MM.1S (cell line): ENCODE results near the gene KLF14.

Experiments used
- DNase-seq: peaks from one replicate; pipeline ENCODE4 v3.0.0-alpha.2; 2015
- H2AFZ ChIP-seq: fragments of 300-600 bp; sonication (generic); 2 replicates; pipeline ENCODE4 v1.6.0; 2016; ENCODE audit warnings: antibody characterized with exemption, low read length
- H3F3A ChIP-seq: fragments of 300-600 bp; sonication (generic); 2 replicates; pipeline ENCODE4 v1.6.1; 2016; ENCODE audit warnings: mild to moderate bottlenecking, antibody characterized with exemption, low read length, moderate library complexity, mixed read lengths; ENCODE audit not compliant: insufficient read depth
- H3K27ac ChIP-seq: fragments of 300-600 bp; sonication (generic); 2 replicates; pipeline ENCODE4 v1.5.1; 2016; ENCODE audit warnings: mild to moderate bottlenecking, low read length
- H3K27me3 ChIP-seq: fragments of 300-600 bp; sonication (generic); replicated peaks from 2 replicates; pipeline ENCODE4 v1.6.0; 2016; ENCODE audit warnings: low read length; ENCODE audit not compliant: insufficient read depth
- H3K36me3 ChIP-seq: fragments of 300-600 bp; sonication (generic); replicated peaks from 2 replicates; pipeline ENCODE4 v1.6.1; 2016; ENCODE audit warnings: mild to moderate bottlenecking, low read length, mixed read lengths; ENCODE audit not compliant: insufficient read depth
- H3K4me1 ChIP-seq: fragments of 300-600 bp; sonication (generic); 2 replicates; pipeline ENCODE4 v1.6.1; 2016; ENCODE audit warnings: low read length, mixed read lengths
- H3K4me2 ChIP-seq: fragments of 300-600 bp; sonication (generic); 2 replicates; pipeline ENCODE4 v1.6.0; 2016; ENCODE audit warnings: low read depth, low read length
- H3K4me3 ChIP-seq: fragments of 300-600 bp; sonication (generic); 2 replicates; pipeline ENCODE4 v1.5.1; 2016; ENCODE audit warnings: low read length, mixed read lengths
- H3K79me2 ChIP-seq: fragments of 300-600 bp; sonication (generic); 2 replicates; pipeline ENCODE4 v1.6.1; 2016; ENCODE audit warnings: mixed run types, low read length, mixed read lengths
- H3K9ac ChIP-seq: fragments of 300-600 bp; sonication (generic); 2 replicates; pipeline ENCODE4 v1.6.1; 2016; ENCODE audit warnings: low read length, mixed read lengths
- H3K9me2 ChIP-seq: fragments of 300-600 bp; sonication (generic); replicated peaks from 2 replicates; pipeline ENCODE4 v1.6.1; 2016; ENCODE audit warnings: mild to moderate bottlenecking, low read length, mixed read lengths; ENCODE audit not compliant: insufficient read depth
- H3K9me3 ChIP-seq: fragments of 300-600 bp; sonication (generic); replicated peaks from 2 replicates; pipeline ENCODE4 v1.6.1; 2016; ENCODE audit warnings: mild to moderate bottlenecking, low read length, mixed read lengths; ENCODE audit not compliant: insufficient read depth
- H4K20me1 ChIP-seq: fragments of 300-600 bp; sonication (generic); 2 replicates; pipeline ENCODE4 v1.6.1; 2016; ENCODE audit warnings: mild to moderate bottlenecking, low read length, moderate library complexity, mixed read lengths; ENCODE audit not compliant: insufficient read depth
- CTCF ChIP-seq: fragments of 300-600 bp; sonication (generic); IDR thresholded peaks from 2 replicates; pipeline ENCODE4 v1.5.1; 2016; ENCODE audit warnings: antibody characterized with exemption, low read length, mixed read lengths
- EZH2 ChIP-seq: fragments of 300-600 bp; sonication (generic); optimal IDR thresholded peaks from 2 replicates; pipeline ENCODE3; 2017; ENCODE audit warnings: low read depth, mild to moderate bottlenecking, antibody characterized with exemption, low read length, mixed read lengths
- EZH2phosphoT487 ChIP-seq: fragments of 300-600 bp; sonication (generic); IDR thresholded peaks from 2 replicates; pipeline ENCODE4 v1.6.1; 2018; ENCODE audit warnings: antibody characterized with exemption, low read length

The KLF14 gene

GRCh38 chr7:130708766-130709165 is 25.2 kb downstream of the KLF14 start:
- Histone ChIP-seq H3K27ac (no peak overlapping the region), H3K9ac (no peak overlapping the region), H3K79me2 (no peaks in the 10 kb centered on the region), H2AFZ (no peak overlapping the region), H3K9me3 (no peaks in the 10 kb centered on the region), H3K4me2 (no peak overlapping the region), H3K4me3 (no peak overlapping the region), H3K36me3 (no peaks in the 10 kb centered on the region), H3K27me3 (no peaks in the 10 kb centered on the region), H3F3A (no peaks in the 10 kb centered on the region), H3K9me2 (no peaks in the 10 kb centered on the region), H3K4me1 (no peaks in the 10 kb centered on the region), H4K20me1 (no peaks in the 10 kb centered on the region)
- no peak for TF ChIP-seq EZH2
- no peak for TF ChIP-seq CTCF
- no peak for TF ChIP-seq EZH2phosphoT487
- no peak for DNase-seq

- DNase-seq: no peak
- Histone ChIP-seq H3K27ac (no peak overlapping the region), H3K4me1 (no peaks in the 10 kb centered on the region), H3K27me3 (no peaks in the 10 kb centered on the region), H3K4me3 (no peak overlapping the region), H3K9me2 (no peaks in the 10 kb centered on the region), H3F3A (no peaks in the 10 kb centered on the region), H3K79me2 (no peaks in the 10 kb centered on the region), H3K9me3 (no peaks in the 10 kb centered on the region), H3K4me2 (no peak overlapping the region), H2AFZ (no peak overlapping the region), H4K20me1 (no peaks in the 10 kb centered on the region), H3K36me3 (no peaks in the 10 kb centered on the region), H3K9ac (no peak overlapping the region)
- no peak for TF ChIP-seq EZH2phosphoT487
- no peak for TF ChIP-seq EZH2
- no peak for TF ChIP-seq CTCF
These were observed 26.0 kb downstream of the KLF14 start for GRCh38 chr7:130708001-130708400.

DNA sequence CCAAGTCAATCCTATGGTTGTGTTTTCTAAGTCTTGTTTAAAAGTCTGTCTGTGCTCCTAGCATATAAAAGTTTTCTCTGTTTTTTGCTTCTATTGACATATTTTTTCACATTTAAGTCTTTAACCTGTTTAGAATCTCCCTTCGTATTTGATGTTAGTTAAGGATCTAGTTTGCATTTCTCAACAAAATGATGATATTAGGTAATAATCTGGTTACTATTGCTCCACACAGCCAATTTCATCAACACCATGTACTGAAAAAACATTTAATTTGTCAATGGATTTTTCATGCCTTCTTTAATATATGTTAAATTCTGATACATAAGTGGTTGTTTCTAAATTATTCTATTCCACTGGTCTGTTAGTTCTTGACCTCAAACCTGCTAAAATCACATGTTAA is 30.2 kb downstream of the KLF14 start:
- H4K20me1 ChIP-seq: no peaks in the 10 kb centered on the region
- H3K36me3 ChIP-seq: no peaks in the 10 kb centered on the region
- DNase-seq: no peak
- H3K9me2 ChIP-seq: no peaks in the 10 kb centered on the region
- no peaks in the 10 kb centered on the region for H3F3A ChIP-seq
- no peaks in the 10 kb centered on the region for H3K9me3 ChIP-seq
- H2AFZ ChIP-seq: no peak overlapping the region
- no peak overlapping the region for H3K27ac ChIP-seq
- H3K27me3 ChIP-seq: no peaks in the 10 kb centered on the region
- H3K4me1 ChIP-seq: no peaks in the 10 kb centered on the region
- TF ChIP-seq CTCF: no peak
- TF ChIP-seq EZH2phosphoT487: no peak
- TF ChIP-seq EZH2: no peak
- no peak overlapping the region for H3K4me2 ChIP-seq
- H3K9ac ChIP-seq: no peak overlapping the region
- no peak overlapping the region for H3K4me3 ChIP-seq
- no peaks in the 10 kb centered on the region for H3K79me2 ChIP-seq
